OCI-LY3 (cell line): ENCODE data around the gene HMGN1.

ENCODE experiments used
- H2AFZ ChIP-seq: fragments of 200-600, 300-600 bp; shearing (Covaris generic); 2 replicates; pipeline ENCODE4 v1.6.0; 2014; ENCODE audit warnings: antibody characterized with exemption, low read depth, low read length
- H3K27ac ChIP-seq: fragments of 200-600, 300-600 bp; sonication (generic); 2 replicates; pipeline ENCODE4 v1.5.1; 2014; ENCODE audit warnings: mild to moderate bottlenecking, low read length, moderate library complexity, mixed read lengths
- H3K27me3 ChIP-seq: fragments of 200-600, 300-600 bp; sonication (generic); 2 replicates; pipeline ENCODE4 v1.6.1; 2014; ENCODE audit warnings: low read depth, low read length, mixed read lengths
- H3K36me3 ChIP-seq: fragments of 200-600, 300-600 bp; sonication (generic); replicated peaks from 2 replicates; pipeline ENCODE3; 2014; ENCODE audit warnings: low read depth, low read length, mixed read lengths
- H3K4me1 ChIP-seq: fragments of 300-600, 200-600 bp; sonication (generic); 2 replicates; pipeline ENCODE4 v1.6.1; 2014; ENCODE audit warnings: low read length, mixed read lengths
- H3K4me2 ChIP-seq: fragments of 200-600, 300-600 bp; sonication (generic); 2 replicates; pipeline ENCODE4 v1.6.1; 2014; ENCODE audit warnings: low read length, mixed read lengths
- H3K4me3 ChIP-seq: fragments of 300-600, 200-600 bp; sonication (generic); 2 replicates; pipeline ENCODE4 v1.5.1; 2014; ENCODE audit warnings: antibody characterized with exemption, mild to moderate bottlenecking, low read length, moderate library complexity
- H3K79me2 ChIP-seq: fragments of 300-600, 200-600 bp; shearing (Covaris generic); 2 replicates; pipeline ENCODE4 v1.6.1; 2014; ENCODE audit warnings: mild to moderate bottlenecking, low read length, mixed read lengths
- H3K9ac ChIP-seq: fragments of 300-600, 200-600 bp; shearing (Covaris generic); 2 replicates; pipeline ENCODE4 v1.6.0; 2014; ENCODE audit warnings: mild to moderate bottlenecking, low read length, moderate library complexity
- H3K9me3 ChIP-seq: fragments of 200-600, 300-600 bp; shearing (Covaris generic); 2 replicates; pipeline ENCODE4 v1.6.1; 2014; ENCODE audit warnings: low read length, mixed read lengths; ENCODE audit not compliant: insufficient read depth
- H4K20me1 ChIP-seq: fragments of 200-600, 300-600 bp; sonication (generic); 2 replicates; pipeline ENCODE4 v1.6.1; 2016; ENCODE audit warnings: low read length, mixed read lengths; ENCODE audit not compliant: insufficient read depth
- CTCF ChIP-seq: fragments of 200-600, 300-600 bp; sonication (generic); IDR thresholded peaks from 2 replicates; pipeline ENCODE4 v1.5.1; 2014; ENCODE audit warnings: antibody characterized with exemption, low read length, low read depth
- EZH2phosphoT487 ChIP-seq: fragments of 200-600 bp; shearing (Covaris generic); IDR thresholded peaks from 2 replicates; pipeline ENCODE4 v1.6.1; 2018; ENCODE audit warnings: antibody characterized with exemption, mixed run types, low read depth

HMGN1 gene

GRCh38 chr21:39353295-39353694 lies 4.4 kb upstream of the HMGN1 start:
- Histone ChIP-seq H2AFZ (no peak overlapping the region), H3K9ac (no peak overlapping the region), H4K20me1 (no peaks in the 10 kb centered on the region), H3K4me1 (peaks cover 6% of the 10 kb centered on the region), H3K4me3 (no peak overlapping the region), H3K36me3 (no peaks in the 10 kb centered on the region), H3K9me3 (no peaks in the 10 kb centered on the region), H3K27ac (no peak overlapping the region), H3K4me2 (no peak overlapping the region), H3K79me2 (peaks cover 8% of the 10 kb centered on the region), H3K27me3 (no peaks in the 10 kb centered on the region)
- TF ChIP-seq EZH2phosphoT487: no peak
- no peak for TF ChIP-seq CTCF

- peaks cover 20% of the 10 kb centered on the region for H4K20me1 ChIP-seq
- H3K79me2 ChIP-seq: peaks cover 37% of the 10 kb centered on the region
- TF ChIP-seq EZH2phosphoT487 (no peak), CTCF (no peak)
- no peaks in the 10 kb centered on the region for H3K9me3 ChIP-seq
- no peaks in the 10 kb centered on the region for H3K27me3 ChIP-seq
- H2AFZ ChIP-seq: 0 out of 2 replicates have a peak overlapping the region, but pooled peaks have one; percentile 95
- peak overlapping the region; percentile 93 for H3K4me2 ChIP-seq
- H3K9ac ChIP-seq: peak overlapping the region; percentile 83
- peaks cover 21% of the 10 kb centered on the region for H3K4me1 ChIP-seq
- H3K4me3 ChIP-seq: peak overlapping the region; percentile 92
- H3K36me3 ChIP-seq: peaks cover 24% of the 10 kb centered on the region
- peak overlapping the region; percentile 83 for H3K27ac ChIP-seq
Observed at GRCh38 chr21:39350094-39351005, 1.5 kb upstream of the HMGN1 start.

GRCh38 chr21:39349211-39350093 lies 564 bp upstream of the HMGN1 start:
- peaks cover 42% of the 10 kb centered on the region for H3K79me2 ChIP-seq
- peaks cover 21% of the 10 kb centered on the region for H3K4me1 ChIP-seq
- H3K27me3 ChIP-seq: no peaks in the 10 kb centered on the region
- peak overlapping the region; percentile 92 for H3K4me3 ChIP-seq
- peak overlapping the region; percentile 83 for H3K9ac ChIP-seq
- TF ChIP-seq EZH2phosphoT487: no peak
- TF ChIP-seq CTCF: no peak
- peaks cover 22% of the 10 kb centered on the region for H4K20me1 ChIP-seq
- no peaks in the 10 kb centered on the region for H3K9me3 ChIP-seq
- H3K4me2 ChIP-seq: peak overlapping the region; percentile 93
- H3K27ac ChIP-seq: peak overlapping the region; percentile 83
- peaks cover 32% of the 10 kb centered on the region for H3K36me3 ChIP-seq
- H2AFZ ChIP-seq: peak overlapping the region; percentile 95; the same call in 1 of the 2 replicates

GRCh38 chr21:39348040-39348354 lies 891 bp downstream of the HMGN1 start:
- peak overlapping the region; percentile 76 for H3K27ac ChIP-seq
- H3K4me3 ChIP-seq: peak overlapping the region; percentile 89
- H3K9me3 ChIP-seq: no peaks in the 10 kb centered on the region
- H3K4me1 ChIP-seq: peaks cover 21% of the 10 kb centered on the region
- H3K4me2 ChIP-seq: peak overlapping the region; percentile 83
- no peak overlapping the region for H2AFZ ChIP-seq
- TF ChIP-seq EZH2phosphoT487 (no peak), CTCF (no peak)
- H3K27me3 ChIP-seq: no peaks in the 10 kb centered on the region
- peaks cover 41% of the 10 kb centered on the region for H3K36me3 ChIP-seq
- H3K79me2 ChIP-seq: peaks cover 42% of the 10 kb centered on the region
- peak overlapping the region; percentile 76 for H3K9ac ChIP-seq
- H4K20me1 ChIP-seq: peaks cover 22% of the 10 kb centered on the region
